Myocyte (in vitro differentiated cells): Measurements from ENCODE around the gene NFATC4. TPM values are rescaled to one million over a fixed set of nuclear protein-coding genes. Genes with fewer than 3 reads are reported as not detected.
"Not testable (repeated sequence)": the region's sequence is repeated elsewhere in the genome, so short reads cannot be mapped to it uniquely, and the experiment has no call there.

Source experiments
- DNase-seq: peaks from one replicate; pipeline ENCODE4 v3.0.0-alpha.2; 2012; ENCODE audit warnings: low read depth
- total RNA-seq: library from RNA; depleted of rRNA; stranded (reverse); fragments of >200 nt; gene quantifications from 2 replicates; pipeline ENCODE4 v1.2.3, GENCODE V29; 2014

Gene NFATC4
- total RNA-seq, 1 donor from 2014 or later = 19.4 TPM

- DNase-seq = no peak
These were observed 29.1 kb upstream of the NFATC4 start for GRCh38 chr14:24338843-24339242.

- DNase-seq = no peak
These were observed 28.5 kb upstream of the NFATC4 start, which contains the start of gene RIPK3 for GRCh38 chr14:24339284-24340151. RIPK3 (minus strand) TSS chr14:24339991; CDS start chr14:24339826, 165 bp downstream.

- DNase-seq = no peak
These were observed 27.4 kb upstream of the NFATC4 start for GRCh38 chr14:24340606-24341005.

GRCh38 chr14:24342889-24343288, 25.1 kb upstream of the NFATC4 start:
- no peak for DNase-seq

- no peak for DNase-seq
These were observed 24.0 kb upstream of the NFATC4 start for GRCh38 chr14:24343795-24344660.

GRCh38 chr14:24347134-24347533, 20.9 kb upstream of the NFATC4 start:
- DNase-seq = no peak

- DNase-seq = no peak
These were observed 19.8 kb upstream of the NFATC4 start for GRCh38 chr14:24348186-24348585.

- no peak for DNase-seq
These were observed 18.2 kb upstream of the NFATC4 start for GRCh38 chr14:24349742-24350141.

- peak; percentile 43 for DNase-seq
These were observed 16.5 kb upstream of the NFATC4 start for GRCh38 chr14:24351517-24351916.

GRCh38 chr14:24353559-24354481, 14.2 kb upstream of the NFATC4 start:
- DNase-seq = peak; percentile 27

- not testable (repeated sequence) for DNase-seq
These were observed 13.5 kb upstream of the NFATC4 start for GRCh38 chr14:24354482-24354825.

GRCh38 chr14:24355009-24355408, 13.0 kb upstream of the NFATC4 start:
- DNase-seq = no peak

- no peak for DNase-seq
These were observed 11.8 kb upstream of the NFATC4 start for GRCh38 chr14:24356208-24356607.

- no peak for DNase-seq
These were observed 7.7 kb upstream of the NFATC4 start for GRCh38 chr14:24360281-24360680.

- no peak for DNase-seq
These were observed 6.7 kb upstream of the NFATC4 start for GRCh38 chr14:24361326-24361725.

GRCh38 chr14:24362241-24362960, 5.6 kb upstream of the NFATC4 start:
- no peak for DNase-seq

- no peak for DNase-seq
These were observed 4.6 kb upstream of the NFATC4 start for GRCh38 chr14:24363401-24363800.

GRCh38 chr14:24364841-24365240, 3.1 kb upstream of the NFATC4 start:
- DNase-seq = peak; percentile 65

GRCh38 chr14:24365600-24366412, 2.2 kb upstream of the NFATC4 start:
- peak; percentile 92 for DNase-seq

- no peak for DNase-seq
These were observed 1.6 kb upstream of the NFATC4 start for GRCh38 chr14:24366413-24366720.
